HEK293 (cell line): ENCODE results near the gene IL15RA.

ENCODE experiments used
- CTCF ChIA-PET: fragments of 350-600 bp; formaldehyde crosslinking; extraction: SDS; loops from one replicate; lab custom pipeline; 2021; ENCODE audit warnings: antibody characterized with exemption; lab: Yijun Ruan, JAX
- POLR2A ChIA-PET: fragments of 300-600 bp; formaldehyde crosslinking; extraction: SDS; loops from one replicate; lab custom pipeline; 2020; ENCODE audit warnings: antibody characterized with exemption, inconsistent platforms; lab: Yijun Ruan, JAX
- H3K27ac ChIP-seq: fragments of 200-500 bp; sonication (Bioruptor generic); 2 replicates; pipeline ENCODE4 v1.5.1; 2014; ENCODE audit warnings: low read depth, low read length, control low read depth, inconsistent platforms; ENCODE audit errors: extremely low read depth
- H3K36me3 ChIP-seq, 2 experiments: fragments of 200-500 bp in 1 of 2; sonication (Bioruptor generic) in 1 of 2; 1 replicate in 1 of 2; 2 replicates in 1 of 2; pipeline ENCODE4 v1.5.1; 2014 to 2017; ENCODE audit warnings: inconsistent platforms in 2 of 2, low read length in 2 of 2; ENCODE audit not compliant: control insufficient read depth in 2 of 2, insufficient read depth in 1 of 2
- H3K4me1 ChIP-seq: fragments of 200-500 bp; sonication (Bioruptor generic); 2 replicates; pipeline ENCODE4 v1.5.1; 2014; ENCODE audit warnings: mild to moderate bottlenecking, low read length, inconsistent platforms; ENCODE audit not compliant: control insufficient read depth, insufficient read depth
- H3K4me3 ChIP-seq: 2 replicates; pipeline ENCODE4 v1.5.1; 2011; ENCODE audit warnings: low read depth, mild to moderate bottlenecking, control low read depth, low read length, moderate library complexity
- H3K9me3 ChIP-seq: fragments of 200-500 bp; sonication (Bioruptor generic); 2 replicates; pipeline ENCODE4 v1.5.1; 2014; ENCODE audit warnings: low read depth, low read length, inconsistent platforms; ENCODE audit not compliant: control insufficient read depth, insufficient read depth
- BCL6B ChIP-seq: fragments of 450-650 bp; formaldehyde crosslinking; IDR thresholded peaks from 2 replicates; pipeline ENCODE4 v1.5.1; 2017; ENCODE audit warnings: missing biosample characterization, missing genetic modification characterization
- CTCF ChIP-seq: fragments of 450-650 bp; formaldehyde crosslinking; IDR thresholded peaks from 2 replicates; pipeline ENCODE4 v1.5.1; 2016; ENCODE audit warnings: missing biosample characterization, missing genetic modification characterization
- EGR2 ChIP-seq: fragments of 450-650 bp; formaldehyde crosslinking; IDR thresholded peaks from 2 replicates; pipeline ENCODE4 v1.5.1; 2016; ENCODE audit warnings: low read depth, missing biosample characterization, missing genetic modification characterization
- ELK4 ChIP-seq: IDR thresholded peaks from 2 replicates; pipeline ENCODE4 v1.6.1; 2011; ENCODE audit warnings: mild to moderate bottlenecking, low read depth, low read length, borderline replicate concordance
- GLIS1 ChIP-seq: fragments of 450-650 bp; formaldehyde crosslinking; IDR thresholded peaks from 2 replicates; pipeline ENCODE4 v1.5.1; 2016; ENCODE audit warnings: missing biosample characterization, missing genetic modification characterization
- GLIS2 ChIP-seq: fragments of 450-650 bp; formaldehyde crosslinking; IDR thresholded peaks from 2 replicates; pipeline ENCODE4 v1.5.1; 2016; ENCODE audit warnings: missing biosample characterization, missing genetic modification characterization
- KLF1 ChIP-seq: fragments of 450-650 bp; formaldehyde crosslinking; IDR thresholded peaks from 2 replicates; pipeline ENCODE4 v1.5.1; 2016; ENCODE audit warnings: missing biosample characterization, missing genetic modification characterization
- OSR2 ChIP-seq: fragments of 450-650 bp; formaldehyde crosslinking; IDR thresholded peaks from 2 replicates; pipeline ENCODE4 v1.5.1; 2016; ENCODE audit warnings: missing biosample characterization, missing genetic modification characterization
- SCRT1 ChIP-seq: fragments of 450-650 bp; formaldehyde crosslinking; IDR thresholded peaks from 2 replicates; pipeline ENCODE4 v1.5.1; 2016; ENCODE audit warnings: missing biosample characterization, missing genetic modification characterization, borderline replicate concordance
- SP7 ChIP-seq: fragments of 450-650 bp; formaldehyde crosslinking; IDR thresholded peaks from 2 replicates; pipeline ENCODE4 v1.5.1; 2016; ENCODE audit warnings: missing biosample characterization, missing genetic modification characterization
- ZBTB17 ChIP-seq: fragments of 450-650 bp; formaldehyde crosslinking; IDR thresholded peaks from 2 replicates; pipeline ENCODE4 v1.5.1; 2016; ENCODE audit warnings: missing biosample characterization, missing genetic modification characterization
- ZFP37 ChIP-seq: fragments of 450-650 bp; formaldehyde crosslinking; IDR thresholded peaks from 2 replicates; pipeline ENCODE4 v1.5.1; 2016; ENCODE audit warnings: missing biosample characterization, missing genetic modification characterization
- ZIC2 ChIP-seq: fragments of 450-650 bp; formaldehyde crosslinking; IDR thresholded peaks from 2 replicates; pipeline ENCODE4 v1.5.1; 2016; ENCODE audit warnings: missing biosample characterization, missing genetic modification characterization
- ZNF132 ChIP-seq: fragments of 450-650 bp; formaldehyde crosslinking; IDR thresholded peaks from 2 replicates; pipeline ENCODE4 v1.5.1; 2017; ENCODE audit warnings: missing biosample characterization, missing genetic modification characterization, borderline replicate concordance
- ZNF133 ChIP-seq: fragments of 450-650 bp; formaldehyde crosslinking; IDR thresholded peaks from 2 replicates; pipeline ENCODE4 v1.5.1; 2016; ENCODE audit warnings: missing biosample characterization, missing genetic modification characterization
- ZNF19 ChIP-seq: fragments of 450-650 bp; formaldehyde crosslinking; IDR thresholded peaks from 2 replicates; pipeline ENCODE4; 2016; ENCODE audit warnings: missing biosample characterization, missing genetic modification characterization, low read depth
- ZNF26 ChIP-seq: fragments of 450-650 bp; formaldehyde crosslinking; IDR thresholded peaks from 2 replicates; pipeline ENCODE4 v1.5.1; 2016; ENCODE audit warnings: missing biosample characterization, missing genetic modification characterization
- ZNF266 ChIP-seq: fragments of 450-650 bp; formaldehyde crosslinking; IDR thresholded peaks from 2 replicates; pipeline ENCODE4 v1.5.1; 2016; ENCODE audit warnings: missing biosample characterization, missing genetic modification characterization, low read depth
- ZNF335 ChIP-seq: fragments of 450-650 bp; formaldehyde crosslinking; conservative IDR thresholded peaks from 2 replicates; pipeline ENCODE4 v1.5.1; 2016; ENCODE audit warnings: missing biosample characterization, missing genetic modification characterization
- ZNF394 ChIP-seq: fragments of 450-650 bp; formaldehyde crosslinking; IDR thresholded peaks from 2 replicates; pipeline ENCODE4 v1.5.1; 2016; ENCODE audit warnings: missing biosample characterization, missing genetic modification characterization, mild to moderate bottlenecking, moderate library complexity, borderline replicate concordance
- ZNF423 ChIP-seq: fragments of 450-650 bp; formaldehyde crosslinking; IDR thresholded peaks from 2 replicates; pipeline ENCODE4 v1.5.1; 2016; ENCODE audit warnings: missing biosample characterization, missing genetic modification characterization
- ZNF521 ChIP-seq: fragments of 450-650 bp; formaldehyde crosslinking; IDR thresholded peaks from 2 replicates; pipeline ENCODE4 v1.5.1; 2017; ENCODE audit warnings: missing biosample characterization, mild to moderate bottlenecking, missing genetic modification characterization
- ZNF555 ChIP-seq: fragments of 450-650 bp; formaldehyde crosslinking; conservative IDR thresholded peaks from 2 replicates; pipeline ENCODE4 v1.5.1; 2017; ENCODE audit warnings: missing biosample characterization, mild to moderate bottlenecking, missing genetic modification characterization, inconsistent platforms
- ZNF621 ChIP-seq: fragments of 450-650 bp; formaldehyde crosslinking; IDR thresholded peaks from 2 replicates; pipeline ENCODE4 v1.5.1; 2017; ENCODE audit warnings: missing biosample characterization, missing genetic modification characterization
- ZNF639 ChIP-seq: fragments of 450-650 bp; formaldehyde crosslinking; IDR thresholded peaks from 2 replicates; pipeline ENCODE4 v1.5.1; 2016; ENCODE audit warnings: missing biosample characterization, missing genetic modification characterization
- ZNF664 ChIP-seq: fragments of 450-650 bp; formaldehyde crosslinking; IDR thresholded peaks from 2 replicates; pipeline ENCODE4 v1.5.1; 2016; ENCODE audit warnings: missing biosample characterization, missing genetic modification characterization
- ZNF707 ChIP-seq: fragments of 450-650 bp; formaldehyde crosslinking; IDR thresholded peaks from 2 replicates; pipeline ENCODE4 v1.5.1; 2016; ENCODE audit warnings: missing biosample characterization, missing genetic modification characterization
- ZSCAN23 ChIP-seq: fragments of 450-650 bp; formaldehyde crosslinking; IDR thresholded peaks from 2 replicates; pipeline ENCODE4 v1.5.1; 2016; ENCODE audit warnings: missing biosample characterization, missing genetic modification characterization

Gene IL15RA

GRCh38 chr10:5906651-5907050 is 70.7 kb downstream of the IL15RA start:
- H3K4me3 ChIP-seq = no peak overlapping the region
- H3K27ac ChIP-seq = no peak overlapping the region
- ChIA-PET POLR2A (no interaction called here), CTCF (interaction anchor here (0.6 kb wide), 1 partner anchor 20 kb away, joined by 3 read pairs; no protein-coding TSS in a partner anchor)
- H3K4me1 ChIP-seq = no peaks in the 10 kb centered on the region
- H3K36me3 ChIP-seq = peaks cover 30 to 52% of the 10 kb centered on the region in 2 experiments
- H3K9me3 ChIP-seq = no peaks in the 10 kb centered on the region
- TF ChIP-seq BCL6B (tag by site-specific recombination) (no peak), ZNF132 (no peak), EGR2 (tag by site-specific recombination) (no peak), ZNF555 (tag by site-specific recombination) (no peak), GLIS2 (no peak), ELK4 (no peak), ZNF521 (tag by site-specific recombination) (no peak), SCRT1 (tag by site-specific recombination) (no peak)

GRCh38 chr10:5905854-5906507 is 71.4 kb downstream of the IL15RA start:
- no peak overlapping the region for H3K4me3 ChIP-seq
- no peaks in the 10 kb centered on the region for H3K4me1 ChIP-seq
- ChIA-PET POLR2A (interaction anchor here (1.3 kb wide), 1 partner anchor 16 kb away, joined by 4 read pairs; the partner anchor contains the start of genes ANKRD16 and FBH1), CTCF (no interaction called here)
- peaks cover 24 to 45% of the 10 kb centered on the region in 2 experiments for H3K36me3 ChIP-seq
- no peak for TF ChIP-seq ZNF394 (tag by site-specific recombination)
- no peak for TF ChIP-seq ZNF19 (tag by site-specific recombination)
- TF ChIP-seq CTCF (tag by site-specific recombination) = no peak
- no peak for TF ChIP-seq ZNF335 (tag by site-specific recombination)
- no peak for TF ChIP-seq ZSCAN23 (tag by site-specific recombination)
- no peak for TF ChIP-seq GLIS1 (tag by site-specific recombination)
- no peak for TF ChIP-seq ZNF133 (tag by site-specific recombination)
- no peak for TF ChIP-seq ZNF26 (tag by site-specific recombination)
- TF ChIP-seq ZFP37 (tag by site-specific recombination) = no peak
- no peak for TF ChIP-seq ZNF707 (tag by site-specific recombination)
- TF ChIP-seq ZIC2 (tag by site-specific recombination) = no peak
- TF ChIP-seq ZNF639 = no peak
- TF ChIP-seq ZNF621 (tag by site-specific recombination) = no peak
- TF ChIP-seq KLF1 (tag by site-specific recombination) = no peak
- TF ChIP-seq ZNF423 (tag by site-specific recombination) = no peak
- TF ChIP-seq ZBTB17 = no peak
- no peak for TF ChIP-seq OSR2 (tag by site-specific recombination)
- TF ChIP-seq SP7 (tag by site-specific recombination) = no peak
- TF ChIP-seq ZNF266 (tag by site-specific recombination) = no peak
- TF ChIP-seq ZNF664 (tag by site-specific recombination) = no peak
- TF ChIP-seq, all 188 proteins: peak for 0
- Histone ChIP-seq H3K27ac (no peak overlapping the region), H3K9me3 (no peaks in the 10 kb centered on the region)
